ENCODE data around the gene FFAR2. TPM values are rescaled to one million over a fixed set of nuclear protein-coding genes. Genes with fewer than 3 reads are reported as not detected.

Gene FFAR2
- total and polyA plus RNA-seq, 9 of the 15 experiments (the other 6 are each of a cell fraction or from before 2014, with no cell fraction given), result not detected

GRCh38 chr19:35468637-35469036 is 20.6 kb downstream of the FFAR2 start (continued):
- TF ChIP-seq NR1H2 (CRISPR knock-in tag; IDR thresholded peaks at IDR 0.05), result no peak
- no peak for TF ChIP-seq HMG20B (CRISPR knock-in tag; IDR thresholded peaks at IDR 0.05)
- TF ChIP-seq ZNF146 (CRISPR knock-in tag; IDR thresholded peaks at IDR 0.05; ENCODE audit: unreplicated experiment), result no peak
- no peak for TF ChIP-seq EGR1 (conservative IDR thresholded peaks at IDR 0.05)
- TF ChIP-seq SUPT5H (IDR thresholded peaks at IDR 0.05), result no peak
- TF ChIP-seq, protein P1, sequence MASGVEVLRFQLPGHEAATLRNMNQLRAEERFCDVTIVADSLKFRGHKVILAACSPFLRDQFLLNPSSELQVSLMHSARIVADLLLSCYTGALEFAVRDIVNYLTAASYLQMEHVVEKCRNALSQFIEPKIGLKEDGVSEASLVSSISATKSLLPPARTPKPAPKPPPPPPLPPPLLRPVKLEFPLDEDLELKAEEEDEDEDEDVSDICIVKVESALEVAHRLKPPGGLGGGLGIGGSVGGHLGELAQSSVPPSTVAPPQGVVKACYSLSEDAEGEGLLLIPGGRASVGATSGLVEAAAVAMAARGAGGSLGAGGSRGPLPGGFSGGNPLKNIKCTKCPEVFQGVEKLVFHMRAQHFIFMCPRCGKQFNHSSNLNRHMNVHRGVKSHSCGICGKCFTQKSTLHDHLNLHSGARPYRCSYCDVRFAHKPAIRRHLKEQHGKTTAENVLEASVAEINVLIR (CRISPR knock-in tag; IDR thresholded peaks at IDR 0.05), result no peak
- TF ChIP-seq POLR2B (IDR thresholded peaks at IDR 0.05; ENCODE audit: low read depth, partially characterized antibody), result no peak
- TF ChIP-seq MAZ (CRISPR knock-in tag; conservative IDR thresholded peaks at IDR 0.05 in 1 of 2, IDR thresholded peaks at IDR 0.05 in 1 of 2), result peak in 1 of 2 experiments; percentile 15; a peak in 1 of 4 replicates
- peak; percentile 31; the same call in 1 of the 2 replicates for TF ChIP-seq FOSL1 (tag; conservative IDR thresholded peaks at IDR 0.05)
- TF ChIP-seq ZFP36 (IDR thresholded peaks at IDR 0.05; ENCODE audit: low read depth, low read length, partially characterized antibody), result no peak
- TF ChIP-seq ZC3H11A (IDR thresholded peaks at IDR 0.05; ENCODE audit: low read depth, low read length), result no peak
- TF ChIP-seq KLF1 (tag; IDR thresholded peaks at IDR 0.05), result no peak
- TF ChIP-seq RFX7 (CRISPR knock-in tag; IDR thresholded peaks at IDR 0.05), result no peak
- TF ChIP-seq DMBX1 (CRISPR knock-in tag; IDR thresholded peaks at IDR 0.05; ENCODE audit: borderline replicate concordance), result no peak
- no peak for TF ChIP-seq CEBPG (CRISPR knock-in tag; IDR thresholded peaks at IDR 0.05)
- no peak for TF ChIP-seq CEBPG (tag; conservative IDR thresholded peaks at IDR 0.05 in 1 of 2, IDR thresholded peaks at IDR 0.05 in 1 of 2)
- TF ChIP-seq, protein P2, sequence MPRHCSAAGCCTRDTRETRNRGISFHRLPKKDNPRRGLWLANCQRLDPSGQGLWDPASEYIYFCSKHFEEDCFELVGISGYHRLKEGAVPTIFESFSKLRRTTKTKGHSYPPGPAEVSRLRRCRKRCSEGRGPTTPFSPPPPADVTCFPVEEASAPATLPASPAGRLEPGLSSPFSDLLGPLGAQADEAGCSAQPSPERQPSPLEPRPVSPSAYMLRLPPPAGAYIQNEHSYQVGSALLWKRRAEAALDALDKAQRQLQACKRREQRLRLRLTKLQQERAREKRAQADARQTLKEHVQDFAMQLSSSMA (CRISPR knock-in tag; IDR thresholded peaks at IDR 0.05), result no peak
- no peak for TF ChIP-seq NELFE (IDR thresholded peaks at IDR 0.05; ENCODE audit: insufficient read depth, insufficient read length)
- no peak for TF ChIP-seq ZNF644 (tag; IDR thresholded peaks at IDR 0.05; ENCODE audit: low read depth)
- no peak for TF ChIP-seq PML (IDR thresholded peaks at IDR 0.05; ENCODE audit: low read length)
- no peak for TF ChIP-seq SIN3B (IDR thresholded peaks at IDR 0.05; ENCODE audit: low read depth)
- TF ChIP-seq LEF1 (IDR thresholded peaks at IDR 0.05), result no peak
- TF ChIP-seq ZNF79 (CRISPR knock-in tag; IDR thresholded peaks at IDR 0.05; ENCODE audit: low read depth), result no peak
- TF ChIP-seq MXD1 (CRISPR knock-in tag; IDR thresholded peaks at IDR 0.05; ENCODE audit: borderline replicate concordance, poor library complexity, severe bottlenecking), result no peak
- TF ChIP-seq, protein P3, sequence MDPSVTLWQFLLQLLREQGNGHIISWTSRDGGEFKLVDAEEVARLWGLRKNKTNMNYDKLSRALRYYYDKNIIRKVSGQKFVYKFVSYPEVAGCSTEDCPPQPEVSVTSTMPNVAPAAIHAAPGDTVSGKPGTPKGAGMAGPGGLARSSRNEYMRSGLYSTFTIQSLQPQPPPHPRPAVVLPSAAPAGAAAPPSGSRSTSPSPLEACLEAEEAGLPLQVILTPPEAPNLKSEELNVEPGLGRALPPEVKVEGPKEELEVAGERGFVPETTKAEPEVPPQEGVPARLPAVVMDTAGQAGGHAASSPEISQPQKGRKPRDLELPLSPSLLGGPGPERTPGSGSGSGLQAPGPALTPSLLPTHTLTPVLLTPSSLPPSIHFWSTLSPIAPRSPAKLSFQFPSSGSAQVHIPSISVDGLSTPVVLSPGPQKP (CRISPR knock-in tag; IDR thresholded peaks at IDR 0.05), result no peak
